Activated CD8-positive, alpha-beta memory T cell treated with anti-CD3 and anti-CD28 coated beads for 4 hours (primary cell): ENCODE results near the gene VLDLR.

ENCODE experiments used
- DNase-seq, 2 donors: peaks; one replicate each; pipeline ENCODE4 v3.0.0-alpha.2; 2020; ENCODE audit warnings: low read depth in 2 of 2

The VLDLR gene

DNA sequence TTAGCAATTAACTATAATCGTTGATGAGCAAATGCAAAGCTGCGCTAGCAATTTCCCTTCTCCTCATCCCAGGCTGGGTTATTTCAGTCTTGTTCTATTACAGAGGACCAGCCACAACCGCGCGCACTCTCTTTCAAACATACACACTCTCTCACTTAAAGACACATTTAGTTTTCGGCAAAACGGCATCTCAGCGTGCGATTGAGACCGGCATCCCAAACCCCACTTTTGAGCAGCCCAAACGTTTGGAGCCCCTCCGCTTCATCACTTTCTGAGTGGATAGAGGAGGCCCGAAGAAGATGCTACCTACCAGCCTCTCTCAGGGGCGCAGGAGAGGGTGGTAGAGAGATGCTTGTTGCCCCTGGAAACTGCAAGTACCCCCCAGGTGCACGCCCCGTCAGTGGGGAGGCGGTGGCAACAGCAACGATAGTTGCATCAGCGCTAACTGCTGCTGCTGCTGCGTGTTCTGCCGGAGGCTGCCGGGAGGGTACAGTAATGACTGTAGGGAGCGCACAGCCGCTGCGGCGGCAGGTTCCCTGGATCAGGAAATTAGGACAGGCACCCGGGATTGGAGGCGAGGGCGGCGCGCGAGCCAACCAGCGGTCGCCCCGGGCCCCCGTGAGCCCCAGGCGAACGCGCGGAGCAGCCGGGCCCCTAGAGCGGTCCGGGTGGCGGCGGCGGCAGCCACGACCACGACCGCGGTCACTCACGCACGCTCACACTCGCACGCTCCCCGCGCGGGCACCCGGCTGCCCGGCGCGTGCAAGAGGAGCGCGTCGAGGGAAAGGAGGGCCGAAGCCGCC is 467 bp upstream of the VLDLR start:
- DNase-seq = no peak

DNA sequence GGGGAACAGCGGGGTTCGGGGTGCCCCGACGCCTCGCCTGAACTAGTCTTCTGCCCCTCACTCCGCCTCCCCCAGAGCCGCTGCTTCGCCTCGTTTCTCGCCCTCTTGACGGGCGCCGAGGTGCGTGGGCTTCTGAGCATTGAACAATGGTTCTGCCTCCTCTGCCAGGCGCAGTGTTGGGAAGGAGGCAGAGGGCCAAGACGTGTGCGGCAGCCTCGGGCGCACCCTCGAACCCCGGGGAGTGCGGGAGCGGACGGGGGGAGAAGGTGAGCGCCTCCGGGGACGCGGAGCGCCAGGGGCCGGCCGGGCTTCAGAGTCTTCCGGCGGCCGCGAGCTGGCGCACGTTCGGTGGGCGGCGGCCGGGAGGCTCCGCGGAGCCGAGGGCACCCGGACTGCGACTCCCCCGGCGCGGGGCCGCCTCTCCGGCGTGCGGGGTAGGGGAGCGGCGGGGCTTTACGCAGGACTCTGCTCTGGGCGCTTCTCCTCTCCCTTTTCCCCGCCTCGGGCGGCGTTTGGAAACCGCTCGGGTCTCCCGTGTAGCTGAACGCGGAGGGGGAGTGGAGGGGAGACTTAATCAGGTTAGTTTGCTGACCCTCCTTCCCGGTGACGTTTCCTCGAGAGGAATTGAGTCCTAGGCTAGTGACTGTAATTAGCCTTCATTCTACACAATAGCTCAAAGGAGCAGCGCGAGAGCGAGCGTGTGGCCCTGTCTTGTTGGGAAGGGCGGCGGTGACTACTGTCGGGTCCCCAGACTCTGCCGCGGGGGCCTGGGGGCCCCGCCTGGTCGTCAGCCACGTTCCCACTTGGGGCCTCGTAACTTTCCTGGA is 1.1 kb downstream of the VLDLR start:
- DNase-seq = no peak

DNA sequence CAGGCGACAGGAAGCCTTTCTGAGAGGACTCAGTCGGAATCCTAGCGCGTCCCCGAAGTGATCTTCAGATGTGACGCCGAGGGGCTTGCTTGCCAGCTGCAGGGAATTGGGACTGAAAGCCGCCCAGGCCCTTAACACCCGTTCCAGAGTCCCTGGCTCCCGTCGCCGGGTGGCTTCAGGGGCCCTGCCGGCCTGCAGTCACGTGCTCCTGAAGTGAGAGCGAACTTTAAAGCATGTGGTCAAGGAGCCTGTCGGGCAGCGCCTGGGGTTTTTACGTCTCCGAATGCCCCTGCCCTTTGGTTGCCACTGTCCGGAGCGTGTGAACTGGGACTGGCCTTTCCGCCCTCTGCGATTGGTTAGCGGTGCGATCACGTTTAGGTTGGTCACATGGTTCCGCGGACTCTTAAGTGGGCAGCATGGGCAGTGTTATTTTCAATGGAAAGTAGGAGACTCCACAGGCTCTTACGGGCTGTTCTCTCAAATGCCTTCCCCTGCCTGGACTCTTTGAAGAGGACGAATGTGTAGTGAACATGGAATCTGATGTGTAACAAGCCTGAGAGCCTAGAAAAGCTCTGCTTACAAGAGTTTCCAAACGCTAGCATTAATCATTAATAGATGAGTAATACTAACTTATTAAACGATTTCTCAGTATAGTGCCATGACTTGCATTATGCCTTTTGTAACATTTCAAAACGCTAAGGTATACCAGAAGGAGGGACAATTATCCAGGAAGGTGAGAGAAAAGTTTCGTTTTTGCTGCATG is 1.9 kb downstream of the VLDLR start:
- DNase-seq = no peak

DNA sequence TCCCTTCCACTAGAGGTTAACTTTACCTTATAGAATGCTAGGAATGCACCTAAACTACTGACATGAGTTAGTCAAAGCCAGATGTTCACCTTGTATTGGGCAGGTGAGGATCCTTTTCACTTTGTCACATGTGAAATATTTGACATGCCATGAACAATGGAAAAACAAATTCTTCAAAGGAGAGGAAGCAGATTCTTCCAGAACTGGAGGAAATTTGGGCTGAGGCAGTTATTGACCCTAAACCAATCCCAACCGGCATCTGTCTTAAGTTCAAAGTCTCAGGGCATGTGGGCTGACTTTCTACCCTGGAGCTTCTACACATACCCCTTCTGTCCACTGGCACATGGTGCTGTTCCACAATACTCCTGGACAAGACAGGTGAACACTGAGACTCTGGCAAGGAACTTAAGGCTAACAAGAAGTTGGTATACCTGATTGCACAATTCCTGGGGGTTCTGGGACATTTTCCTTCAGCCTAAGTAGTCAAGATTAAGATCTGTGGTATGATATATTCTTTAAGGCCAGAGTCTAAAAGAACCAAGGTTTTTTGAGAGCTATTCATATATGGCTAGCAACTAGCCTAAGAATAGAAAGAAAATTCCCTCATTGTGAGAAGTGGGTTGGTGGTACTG is 2.6 kb downstream of the VLDLR start:
- no peak for DNase-seq

DNA sequence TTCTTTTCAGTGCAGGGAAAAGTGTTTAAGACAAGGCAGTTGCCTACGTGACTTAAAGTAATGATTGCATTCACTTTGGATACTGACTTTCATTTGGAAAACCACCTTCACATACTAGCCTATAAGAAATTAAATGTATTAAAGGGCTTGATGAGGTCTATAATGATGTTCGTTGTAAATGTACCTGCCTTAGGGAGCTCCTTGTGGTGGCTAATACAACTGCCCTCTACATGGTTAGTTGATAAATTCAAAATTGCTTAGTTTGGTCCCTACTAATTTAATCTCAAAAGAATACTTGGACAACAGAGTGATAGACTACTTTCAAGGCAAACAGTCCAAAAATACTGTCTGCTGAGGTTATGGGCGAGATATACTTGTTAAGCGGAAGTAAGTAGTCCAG is 3.8 kb downstream of the VLDLR start:
- no peak for DNase-seq

DNA sequence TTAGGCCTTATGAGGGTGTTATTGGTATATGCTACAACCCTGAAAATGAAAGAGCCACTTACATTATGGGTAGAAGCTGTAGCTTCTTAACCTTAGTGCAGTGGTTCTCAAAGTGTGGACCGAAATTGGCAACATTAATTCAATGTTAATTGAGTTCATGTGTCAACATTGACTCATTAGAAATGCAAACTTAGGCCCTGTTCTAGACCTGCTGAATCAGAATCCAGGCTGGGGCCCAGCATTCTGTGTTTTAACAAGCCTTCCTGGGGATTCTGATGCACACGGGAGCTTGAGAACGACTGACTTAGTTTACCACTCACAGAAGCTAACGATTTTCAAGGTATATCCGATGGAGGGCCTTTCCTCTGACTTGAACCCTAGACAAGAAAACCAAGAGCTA is 7.3 kb downstream of the VLDLR start:
- no peak for DNase-seq

DNA sequence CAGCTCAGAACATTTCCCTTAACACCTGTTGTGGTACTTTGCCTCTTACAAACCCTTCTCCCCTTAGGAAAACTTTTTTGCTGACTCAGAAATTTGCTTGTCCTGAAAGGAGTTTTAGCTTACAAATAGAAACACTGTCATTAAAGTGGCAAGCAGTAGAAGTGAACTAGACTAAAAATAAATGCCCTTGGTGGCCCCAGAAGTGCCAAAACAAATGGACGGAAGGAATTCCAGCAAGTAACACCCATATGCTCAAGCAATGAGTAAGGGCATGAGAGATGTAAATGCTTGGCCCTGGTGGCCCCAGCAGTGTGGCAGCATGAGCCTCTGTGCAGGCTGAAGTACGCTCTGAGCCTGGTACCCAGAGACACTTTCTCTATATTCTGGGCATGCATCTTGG is 8.6 kb downstream of the VLDLR start:
- DNase-seq = no peak

DNA sequence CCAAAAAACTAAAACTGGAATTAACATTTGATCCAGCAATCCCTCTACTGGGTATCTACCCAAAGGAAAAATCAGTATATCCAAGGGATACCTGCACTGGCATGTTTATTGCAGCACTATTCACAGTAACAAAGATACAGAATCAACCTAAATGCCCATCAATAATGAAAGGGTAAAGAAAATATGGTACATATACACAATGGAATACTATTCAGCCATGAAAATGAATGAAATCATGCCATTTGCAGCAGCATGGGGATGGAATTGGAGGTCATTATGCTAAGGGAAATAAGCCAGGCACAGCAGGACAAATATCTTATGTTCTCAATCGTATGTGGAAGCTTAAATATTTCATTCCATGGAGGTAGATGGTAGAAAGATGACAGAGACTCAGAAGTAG is 9.7 kb downstream of the VLDLR start:
- no peak for DNase-seq

DNA sequence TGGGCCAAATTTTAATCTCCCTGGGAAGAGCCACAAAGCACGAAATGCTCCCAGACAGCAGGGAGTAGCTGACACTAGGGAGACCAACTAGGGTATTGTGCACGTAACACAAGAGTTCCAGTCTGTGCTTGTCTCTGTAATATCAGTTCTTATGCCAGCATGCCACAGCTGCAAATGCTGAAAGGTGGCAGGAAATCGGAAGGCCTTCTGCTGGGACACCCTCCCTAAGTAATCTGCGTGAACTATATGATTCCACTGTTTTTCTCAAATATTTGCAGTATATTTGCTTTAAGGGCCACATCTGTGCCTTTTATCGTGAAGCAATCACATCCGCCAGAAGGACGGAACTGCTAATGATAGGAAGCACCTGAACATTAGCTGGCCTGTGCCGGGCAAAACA is 12.6 kb downstream of the VLDLR start:
- no peak for DNase-seq

DNA sequence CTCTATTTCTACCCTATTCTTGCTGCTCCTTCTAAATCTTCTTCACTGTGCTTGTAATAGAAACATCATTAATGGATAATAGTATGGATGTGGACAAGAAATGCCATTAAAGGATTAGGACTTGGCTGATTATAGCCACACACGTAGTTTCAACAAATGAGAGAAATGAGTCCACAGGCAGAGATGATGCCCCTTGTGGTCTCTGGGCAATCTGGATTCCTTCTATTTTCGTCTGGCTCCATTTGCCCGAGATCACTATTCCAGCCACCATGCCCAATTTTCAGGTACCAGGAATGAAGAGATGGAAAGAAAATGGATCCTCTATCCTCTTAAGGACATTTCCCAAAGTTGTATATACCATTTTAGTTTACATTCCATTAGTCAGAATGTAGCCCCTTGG is 13.2 kb downstream of the VLDLR start:
- DNase-seq = no peak

DNA sequence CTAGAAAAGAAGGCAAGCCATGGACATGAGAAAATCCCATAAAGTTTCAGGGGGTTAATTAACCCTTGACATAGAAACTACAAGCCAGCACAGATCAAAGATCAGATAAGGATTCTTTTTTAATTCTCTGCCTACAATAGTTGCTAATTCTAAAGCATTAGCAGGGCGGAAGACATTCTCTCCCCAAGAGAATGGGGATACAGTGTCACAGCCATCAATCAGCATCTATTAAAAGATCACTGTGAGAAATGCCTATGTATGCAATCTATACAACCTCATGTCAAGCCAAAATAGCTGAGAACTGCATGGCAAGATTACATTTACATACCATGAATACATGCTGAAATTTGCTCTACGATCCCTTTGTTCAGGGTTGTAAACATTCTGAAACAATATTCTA is 14.3 kb downstream of the VLDLR start:
- DNase-seq = no peak

DNA sequence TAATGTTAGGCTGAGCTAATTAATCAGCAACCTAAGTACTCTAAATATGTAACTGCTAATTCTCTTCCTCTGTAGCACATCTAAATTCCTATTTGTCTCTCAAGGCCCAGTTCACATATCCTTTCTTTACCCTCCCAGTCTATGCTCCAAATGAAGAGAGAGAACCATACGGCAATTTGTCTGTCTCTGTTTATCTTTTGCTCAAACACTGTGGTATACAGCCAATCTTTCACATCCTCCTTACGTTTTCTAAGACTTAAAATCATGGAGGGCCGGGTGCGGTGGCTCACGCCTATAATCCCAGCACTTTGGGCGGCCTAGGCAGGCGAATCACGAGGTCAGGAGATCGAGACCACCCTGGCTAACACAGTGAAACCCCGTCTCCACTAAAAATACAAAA is 15.8 kb downstream of the VLDLR start:
- no peak for DNase-seq

DNA sequence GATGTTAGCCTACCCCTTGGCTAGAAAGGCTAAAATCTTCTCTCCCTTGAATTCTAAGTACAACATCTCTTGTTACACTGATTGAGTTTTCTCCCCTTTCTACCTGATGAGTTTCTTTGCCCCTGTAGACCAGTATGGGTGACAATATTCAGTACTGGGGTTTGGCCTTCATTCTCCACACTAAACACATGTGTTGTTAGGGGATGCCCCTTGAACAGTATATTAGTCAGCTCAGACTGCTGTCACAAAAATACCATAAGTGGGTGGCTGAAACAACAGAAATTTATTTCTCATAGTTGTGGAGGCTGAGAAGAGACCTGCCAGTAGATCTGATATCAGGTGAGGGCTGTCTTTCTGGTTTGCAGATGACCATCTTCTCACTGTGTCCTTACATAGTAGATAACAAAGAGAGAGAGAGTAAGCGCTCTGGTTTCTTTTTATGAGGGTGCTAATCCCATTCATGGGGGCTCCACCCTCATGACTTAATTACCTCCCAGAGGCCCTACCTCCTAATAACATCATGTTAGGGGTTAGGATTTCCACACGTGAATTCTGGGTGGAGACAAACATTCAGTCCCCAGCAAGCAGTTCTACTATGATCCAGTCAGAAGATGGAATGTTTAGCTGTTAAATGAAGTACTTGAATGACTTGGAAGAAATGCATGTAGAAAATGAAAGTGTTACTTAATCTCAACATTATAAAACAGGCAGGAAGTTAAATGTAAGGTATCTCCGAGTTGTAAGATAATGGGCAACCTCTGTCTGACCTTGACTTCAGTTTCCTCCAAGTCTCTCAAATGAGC is 17.5 kb downstream of the VLDLR start:
- no peak for DNase-seq

DNA sequence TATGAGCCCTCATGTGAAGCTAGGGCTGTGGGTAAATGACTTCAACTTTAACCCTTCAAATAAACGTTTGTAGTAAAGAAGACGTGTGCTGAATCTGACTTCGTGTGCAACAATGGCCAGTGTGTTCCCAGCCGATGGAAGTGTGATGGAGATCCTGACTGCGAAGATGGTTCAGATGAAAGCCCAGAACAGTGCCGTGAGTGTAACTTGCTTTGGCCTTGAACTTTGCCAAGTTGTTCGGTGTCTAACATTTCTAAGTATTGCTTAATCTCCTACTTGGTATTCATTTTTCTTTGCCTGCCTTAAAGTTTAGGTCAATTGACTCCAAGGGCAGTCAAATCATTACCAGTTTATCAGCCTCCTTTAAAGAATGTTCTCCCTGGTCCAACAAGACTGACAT is 18.2 kb downstream of the VLDLR start:
- DNase-seq = no peak

DNA sequence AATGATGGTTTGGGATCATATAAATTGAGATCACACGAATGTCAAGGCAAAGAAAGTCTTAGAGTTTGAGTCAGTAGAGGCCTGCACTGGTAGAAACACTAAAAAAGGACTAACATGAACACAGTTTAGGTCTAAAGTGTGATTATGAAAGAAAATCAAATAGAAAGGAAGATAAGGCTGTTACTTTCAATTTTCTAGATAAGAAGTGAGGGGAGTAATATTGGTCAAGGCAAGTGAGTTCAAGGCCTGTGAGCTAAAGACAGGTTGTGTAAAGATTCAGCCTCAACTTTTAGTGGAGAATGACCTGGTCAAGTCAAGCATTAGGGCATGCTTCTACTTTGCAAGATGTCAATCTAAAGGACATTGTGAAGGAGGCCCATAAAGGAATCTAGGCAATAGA is 19.0 kb downstream of the VLDLR start:
- no peak for DNase-seq

DNA sequence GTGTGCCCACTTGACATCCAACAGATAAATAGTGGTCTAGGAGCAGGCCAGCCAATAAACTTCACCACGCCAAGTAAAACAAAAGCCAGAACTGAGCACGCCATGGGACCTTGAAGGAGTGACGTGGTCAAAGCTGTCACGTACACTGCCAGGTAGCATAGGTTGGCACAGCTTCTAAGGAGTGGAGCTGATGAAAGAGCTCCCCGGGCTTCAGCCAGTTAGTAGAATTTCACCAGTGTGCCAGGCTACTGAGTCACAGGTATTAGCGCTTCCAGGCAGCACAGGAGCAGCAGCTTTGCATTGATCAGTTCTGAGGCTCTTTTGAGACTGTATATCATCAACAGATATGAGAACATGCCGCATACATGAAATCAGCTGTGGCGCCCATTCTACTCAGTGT is 19.4 kb downstream of the VLDLR start:
- DNase-seq = no peak

DNA sequence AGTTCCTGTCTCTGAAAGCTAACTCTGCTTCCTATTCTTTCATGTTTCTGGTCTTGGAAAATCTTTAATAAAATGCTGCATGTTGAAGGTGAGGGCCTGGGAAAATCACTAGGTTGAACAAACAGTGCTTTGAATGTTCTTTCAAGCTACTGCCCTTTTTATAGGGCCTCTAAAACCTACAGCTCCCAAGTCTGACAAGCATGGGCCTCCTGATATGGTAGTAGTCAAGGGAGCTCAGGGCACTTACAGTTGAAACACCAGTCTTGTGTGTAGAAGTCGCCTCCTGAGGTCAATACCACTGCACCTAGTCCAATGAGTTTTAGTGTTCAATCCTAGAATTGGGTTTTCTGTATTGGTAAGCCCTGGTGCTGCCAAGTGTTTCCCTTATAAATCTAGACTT is 20.5 kb downstream of the VLDLR start:
- DNase-seq = no peak

DNA sequence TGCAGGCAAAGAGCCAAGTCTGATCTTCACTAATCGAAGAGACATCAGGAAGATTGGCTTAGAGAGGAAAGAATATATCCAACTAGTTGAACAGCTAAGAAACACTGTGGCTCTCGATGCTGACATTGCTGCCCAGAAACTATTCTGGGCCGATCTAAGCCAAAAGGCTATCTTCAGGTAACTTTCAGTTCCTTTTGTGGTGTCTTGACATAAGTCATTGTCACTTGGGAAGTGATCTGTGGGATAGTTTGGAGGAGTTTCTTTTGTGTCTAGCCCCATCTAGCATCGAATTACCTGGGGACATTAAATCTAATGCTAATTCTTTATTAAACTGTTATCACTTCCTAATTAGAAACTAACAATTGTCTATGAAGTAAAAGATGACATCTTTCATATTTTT is 24.0 kb downstream of the VLDLR start:
- no peak for DNase-seq

DNA sequence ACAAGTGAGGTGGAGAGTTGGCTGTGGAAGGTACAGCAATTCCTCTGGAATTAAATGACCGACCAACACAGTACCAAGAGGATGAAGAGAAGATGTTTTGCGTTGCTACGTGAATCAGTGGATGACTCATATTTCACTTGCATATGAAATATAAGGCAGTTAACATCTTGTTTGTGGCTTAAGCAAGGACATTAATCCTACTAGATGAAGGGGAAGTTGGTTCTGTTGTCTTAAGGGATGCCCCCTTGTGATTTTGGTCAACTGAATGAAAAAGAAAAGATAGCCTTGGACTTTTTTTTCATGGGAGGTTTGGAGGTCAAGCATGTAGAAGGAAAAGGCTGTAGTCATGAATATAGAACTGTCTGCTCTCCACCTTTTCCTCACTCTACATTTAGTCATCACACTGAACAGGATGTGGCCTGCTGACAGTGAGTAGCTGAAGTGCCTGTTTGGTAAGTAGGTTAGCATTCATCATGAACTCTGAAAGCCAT is 33.9 kb downstream of the VLDLR start:
- peak in 1 of 2 donors; percentile 15 for DNase-seq

DNA sequence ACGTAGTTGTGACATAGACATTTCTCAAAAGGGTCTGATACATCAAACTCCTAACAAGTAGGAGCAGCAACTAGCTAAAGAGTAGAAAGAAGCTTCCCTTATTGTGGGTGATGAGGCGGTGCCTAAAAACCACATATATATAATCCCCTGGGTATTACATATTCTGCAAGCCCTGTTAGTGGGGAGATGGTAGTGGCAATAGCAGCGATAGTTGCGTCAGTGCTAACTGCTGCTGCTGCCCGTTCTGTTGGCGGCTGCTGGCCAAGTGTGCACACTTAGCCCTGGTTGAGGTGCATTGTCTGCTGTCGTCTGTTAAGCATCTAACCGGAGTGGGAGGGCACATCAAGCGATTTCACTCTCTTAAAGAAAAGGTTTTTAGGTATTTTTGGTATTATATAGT is 35.8 kb downstream of the VLDLR start:
- DNase-seq = peak in 1 of 2 donors; percentile 7

DNA sequence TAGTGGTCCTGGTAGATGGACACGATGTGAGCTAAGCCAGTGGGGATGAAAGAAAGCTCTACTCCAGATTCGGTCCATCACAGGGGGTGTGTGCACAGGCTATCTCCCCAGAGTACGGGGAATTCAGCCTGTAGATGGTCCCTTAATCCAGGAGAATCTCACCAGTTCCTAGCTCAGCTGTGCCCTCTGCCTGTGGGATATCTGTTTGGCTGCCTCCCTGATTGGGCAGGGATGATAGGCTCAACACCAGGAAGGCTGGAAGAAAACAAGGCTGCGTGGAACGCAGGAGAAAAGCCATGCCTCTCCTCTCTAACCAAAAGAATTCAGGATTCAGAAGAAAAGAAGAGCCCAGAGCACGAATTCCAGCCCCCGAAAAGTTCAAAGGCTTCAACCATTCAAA is 40.9 kb downstream of the VLDLR start:
- DNase-seq = no peak
